HEK293 (cell line): ENCODE data around the gene CORO6.

ENCODE experiments used
- CTCF ChIA-PET: fragments of 350-600 bp; formaldehyde crosslinking; extraction: SDS; loops from one replicate; lab custom pipeline; 2021; ENCODE audit warnings: antibody characterized with exemption; lab: Yijun Ruan, JAX
- POLR2A ChIA-PET: fragments of 300-600 bp; formaldehyde crosslinking; extraction: SDS; loops from one replicate; lab custom pipeline; 2020; ENCODE audit warnings: antibody characterized with exemption, inconsistent platforms; lab: Yijun Ruan, JAX
- H3K27ac ChIP-seq: fragments of 200-500 bp; sonication (Bioruptor generic); 2 replicates; pipeline ENCODE4 v1.5.1; 2014; ENCODE audit warnings: low read depth, low read length, control low read depth, inconsistent platforms; ENCODE audit errors: extremely low read depth
- H3K36me3 ChIP-seq, 2 experiments: fragments of 200-500 bp in 1 of 2; sonication (Bioruptor generic) in 1 of 2; 1 replicate in 1 of 2; 2 replicates in 1 of 2; pipeline ENCODE4 v1.5.1; 2014 to 2017; ENCODE audit warnings: inconsistent platforms in 2 of 2, low read length in 2 of 2; ENCODE audit not compliant: control insufficient read depth in 2 of 2, insufficient read depth in 1 of 2
- H3K4me1 ChIP-seq: fragments of 200-500 bp; sonication (Bioruptor generic); 2 replicates; pipeline ENCODE4 v1.5.1; 2014; ENCODE audit warnings: mild to moderate bottlenecking, low read length, inconsistent platforms; ENCODE audit not compliant: control insufficient read depth, insufficient read depth
- H3K4me3 ChIP-seq: 2 replicates; pipeline ENCODE4 v1.5.1; 2011; ENCODE audit warnings: low read depth, mild to moderate bottlenecking, control low read depth, low read length, moderate library complexity
- H3K9me3 ChIP-seq: fragments of 200-500 bp; sonication (Bioruptor generic); 2 replicates; pipeline ENCODE4 v1.5.1; 2014; ENCODE audit warnings: low read depth, low read length, inconsistent platforms; ENCODE audit not compliant: control insufficient read depth, insufficient read depth
- GLI2 ChIP-seq: fragments of 450-650 bp; formaldehyde crosslinking; IDR thresholded peaks from 2 replicates; pipeline ENCODE4; 2017; ENCODE audit warnings: missing biosample characterization, missing genetic modification characterization, low read depth, borderline replicate concordance
- HOXD13 ChIP-seq: sonication (generic); formaldehyde crosslinking; IDR thresholded peaks from 2 replicates; pipeline ENCODE4 v1.8.0; 2022; ENCODE audit warnings: missing genetic modification reagents, borderline replicate concordance
- KLF16 ChIP-seq: fragments of 450-650 bp; formaldehyde crosslinking; IDR thresholded peaks from 2 replicates; pipeline ENCODE4 v1.5.1; 2017; ENCODE audit warnings: missing biosample characterization, missing genetic modification characterization
- PRDM10 ChIP-seq: fragments of 450-650 bp; formaldehyde crosslinking; IDR thresholded peaks from 2 replicates; pipeline ENCODE4 v1.5.1; 2016; ENCODE audit warnings: missing biosample characterization, missing genetic modification characterization
- SP2 ChIP-seq: fragments of 450-650 bp; formaldehyde crosslinking; IDR thresholded peaks from 2 replicates; pipeline ENCODE4 v1.5.1; 2016; ENCODE audit warnings: missing biosample characterization, missing genetic modification characterization
- ZBTB11 ChIP-seq: fragments of 450-650 bp; formaldehyde crosslinking; conservative IDR thresholded peaks from 2 replicates; pipeline ENCODE4 v1.5.1; 2016; ENCODE audit warnings: low read depth, missing biosample characterization, missing genetic modification characterization
- ZNF202 ChIP-seq: fragments of 450-650 bp; formaldehyde crosslinking; IDR thresholded peaks from 2 replicates; pipeline ENCODE4 v1.5.1; 2016; ENCODE audit warnings: missing biosample characterization, missing genetic modification characterization, borderline replicate concordance
- ZNF248 ChIP-seq: fragments of 450-650 bp; formaldehyde crosslinking; IDR thresholded peaks from 2 replicates; pipeline ENCODE4 v1.5.1; 2017; ENCODE audit warnings: missing biosample characterization, missing genetic modification characterization
- ZNF266 ChIP-seq: fragments of 450-650 bp; formaldehyde crosslinking; IDR thresholded peaks from 2 replicates; pipeline ENCODE4 v1.5.1; 2016; ENCODE audit warnings: missing biosample characterization, missing genetic modification characterization, low read depth
- ZNF521 ChIP-seq: fragments of 450-650 bp; formaldehyde crosslinking; IDR thresholded peaks from 2 replicates; pipeline ENCODE4 v1.5.1; 2017; ENCODE audit warnings: missing biosample characterization, mild to moderate bottlenecking, missing genetic modification characterization
- ZNF785 ChIP-seq: fragments of 450-650 bp; formaldehyde crosslinking; IDR thresholded peaks from 2 replicates; pipeline ENCODE4 v1.5.1; 2016; ENCODE audit warnings: missing biosample characterization, missing genetic modification characterization
- TF ChIP-seq, protein P1 (sequence below): fragments of 450-650 bp; formaldehyde crosslinking; IDR thresholded peaks from 2 replicates; pipeline ENCODE4 v1.5.1; 2016; ENCODE audit warnings: missing biosample characterization, missing genetic modification characterization, borderline replicate concordance
- TF ChIP-seq, protein P2 (sequence below): fragments of 450-650 bp; formaldehyde crosslinking; IDR thresholded peaks from 2 replicates; pipeline ENCODE4 v1.5.1; 2016; ENCODE audit warnings: missing biosample characterization, missing genetic modification characterization
- TF ChIP-seq, protein P3 (sequence below): fragments of 450-650 bp; formaldehyde crosslinking; IDR thresholded peaks from 2 replicates; pipeline ENCODE4 v1.5.1; 2016; ENCODE audit warnings: missing biosample characterization, missing genetic modification characterization
- TF ChIP-seq, protein P4 (sequence below): fragments of 450-650 bp; formaldehyde crosslinking; IDR thresholded peaks from 2 replicates; pipeline ENCODE4 v1.5.0; 2017; ENCODE audit warnings: missing biosample characterization, missing genetic modification characterization, borderline replicate concordance
- TF ChIP-seq, protein P5 (sequence below): fragments of 450-650 bp; formaldehyde crosslinking; IDR thresholded peaks from 2 replicates; pipeline ENCODE4 v1.5.1; 2016; ENCODE audit warnings: missing biosample characterization, missing genetic modification characterization

The CORO6 gene

DNA sequence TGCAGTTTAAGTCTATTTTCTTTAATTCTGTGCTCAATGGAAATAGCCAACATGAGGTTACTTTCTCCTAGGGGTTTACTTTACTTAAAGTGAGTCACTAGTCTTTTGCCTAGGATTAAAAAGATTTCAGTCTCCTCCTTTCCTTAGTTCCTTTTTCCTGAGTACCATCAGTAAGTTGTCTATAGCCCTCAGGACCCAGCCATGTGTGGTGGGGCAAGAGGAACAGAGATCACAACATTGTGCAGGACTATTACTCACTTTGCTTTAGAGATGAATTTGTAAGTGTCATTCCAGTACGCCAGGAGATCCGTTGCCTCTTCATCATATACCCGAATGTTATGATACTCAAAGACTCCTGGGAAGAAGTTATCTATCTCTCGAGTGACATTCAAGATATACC, 27.7 kb upstream of the CORO6 start (continued):
- TF ChIP-seq, protein P1, sequence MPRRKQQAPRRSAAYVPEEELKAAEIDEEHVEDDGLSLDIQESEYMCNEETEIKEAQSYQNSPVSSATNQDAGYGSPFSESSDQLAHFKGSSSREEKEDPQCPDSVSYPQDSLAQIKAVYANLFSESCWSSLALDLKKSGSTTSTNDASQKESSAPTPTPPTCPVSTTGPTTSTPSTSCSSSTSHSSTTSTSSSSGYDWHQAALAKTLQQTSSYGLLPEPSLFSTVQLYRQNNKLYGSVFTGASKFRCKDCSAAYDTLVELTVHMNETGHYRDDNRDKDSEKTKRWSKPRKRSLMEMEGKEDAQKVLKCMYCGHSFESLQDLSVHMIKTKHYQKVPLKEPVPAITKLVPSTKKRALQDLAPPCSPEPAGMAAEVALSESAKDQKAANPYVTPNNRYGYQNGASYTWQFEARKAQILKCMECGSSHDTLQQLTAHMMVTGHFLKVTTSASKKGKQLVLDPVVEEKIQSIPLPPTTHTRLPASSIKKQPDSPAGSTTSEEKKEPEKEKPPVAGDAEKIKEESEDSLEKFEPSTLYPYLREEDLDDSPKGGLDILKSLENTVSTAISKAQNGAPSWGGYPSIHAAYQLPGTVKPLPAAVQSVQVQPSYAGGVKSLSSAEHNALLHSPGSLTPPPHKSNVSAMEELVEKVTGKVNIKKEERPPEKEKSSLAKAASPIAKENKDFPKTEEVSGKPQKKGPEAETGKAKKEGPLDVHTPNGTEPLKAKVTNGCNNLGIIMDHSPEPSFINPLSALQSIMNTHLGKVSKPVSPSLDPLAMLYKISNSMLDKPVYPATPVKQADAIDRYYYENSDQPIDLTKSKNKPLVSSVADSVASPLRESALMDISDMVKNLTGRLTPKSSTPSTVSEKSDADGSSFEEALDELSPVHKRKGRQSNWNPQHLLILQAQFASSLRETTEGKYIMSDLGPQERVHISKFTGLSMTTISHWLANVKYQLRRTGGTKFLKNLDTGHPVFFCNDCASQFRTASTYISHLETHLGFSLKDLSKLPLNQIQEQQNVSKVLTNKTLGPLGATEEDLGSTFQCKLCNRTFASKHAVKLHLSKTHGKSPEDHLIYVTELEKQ (tag by site-specific recombination) = no peak
- TF ChIP-seq ZNF248 (tag by site-specific recombination) (no peak), ZNF785 (no peak), SP2 (tag by site-specific recombination) (no peak), ZNF521 (tag by site-specific recombination) (no peak), GLI2 (tag by site-specific recombination) (no peak), KLF16 (tag by site-specific recombination) (no peak)
- TF ChIP-seq, protein P2, sequence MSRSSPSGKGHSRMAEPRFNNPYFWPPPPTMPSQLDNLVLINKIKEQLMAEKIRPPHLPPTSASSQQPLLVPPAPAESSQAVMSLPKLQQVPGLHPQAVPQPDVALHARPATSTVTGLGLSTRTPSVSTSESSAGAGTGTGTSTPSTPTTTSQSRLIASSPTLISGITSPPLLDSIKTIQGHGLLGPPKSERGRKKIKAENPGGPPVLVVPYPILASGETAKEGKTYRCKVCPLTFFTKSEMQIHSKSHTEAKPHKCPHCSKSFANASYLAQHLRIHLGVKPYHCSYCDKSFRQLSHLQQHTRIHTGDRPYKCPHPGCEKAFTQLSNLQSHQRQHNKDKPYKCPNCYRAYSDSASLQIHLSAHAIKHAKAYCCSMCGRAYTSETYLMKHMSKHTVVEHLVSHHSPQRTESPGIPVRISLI (tag by site-specific recombination) = no peak
- TF ChIP-seq, protein P3, sequence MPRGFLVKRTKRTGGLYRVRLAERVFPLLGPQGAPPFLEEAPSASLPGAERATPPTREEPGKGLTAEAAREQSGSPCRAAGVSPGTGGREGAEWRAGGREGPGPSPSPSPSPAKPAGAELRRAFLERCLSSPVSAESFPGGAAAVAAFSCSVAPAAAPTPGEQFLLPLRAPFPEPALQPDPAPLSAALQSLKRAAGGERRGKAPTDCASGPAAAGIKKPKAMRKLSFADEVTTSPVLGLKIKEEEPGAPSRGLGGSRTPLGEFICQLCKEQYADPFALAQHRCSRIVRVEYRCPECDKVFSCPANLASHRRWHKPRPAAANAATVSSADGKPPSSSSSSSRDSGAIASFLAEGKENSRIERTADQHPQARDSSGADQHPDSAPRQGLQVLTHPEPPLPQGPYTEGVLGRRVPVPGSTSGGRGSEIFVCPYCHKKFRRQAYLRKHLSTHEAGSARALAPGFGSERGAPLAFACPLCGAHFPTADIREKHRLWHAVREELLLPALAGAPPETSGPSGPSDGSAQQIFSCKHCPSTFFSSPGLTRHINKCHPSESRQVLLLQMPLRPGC (tag by site-specific recombination) = no peak
- TF ChIP-seq, all 188 proteins: peak for 0

DNA sequence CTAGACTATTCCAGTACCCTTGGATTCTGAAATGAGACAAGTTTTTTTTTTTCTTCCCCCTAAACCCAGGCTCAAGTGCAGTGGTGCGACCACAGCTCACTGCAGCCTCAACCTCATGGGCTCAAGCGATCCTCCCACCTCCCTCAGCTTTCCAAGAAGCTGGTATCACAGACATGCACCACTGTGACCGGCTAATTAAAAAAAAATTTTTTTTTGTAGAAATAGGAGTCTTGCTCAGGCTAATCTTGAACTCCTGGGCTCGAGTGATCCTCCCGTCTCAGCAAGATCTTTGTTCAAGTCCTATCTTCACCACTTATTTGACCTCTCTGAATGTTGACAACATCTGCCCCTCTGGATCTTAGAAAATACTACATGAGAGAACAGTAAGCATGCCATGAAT, 26.6 kb upstream of the CORO6 start:
- CTCF ChIA-PET = interaction anchor here (0.7 kb wide), 1 partner anchor 7 kb away, joined by 3 read pairs; no protein-coding TSS in a partner anchor
- Histone ChIP-seq H3K27ac (no peak overlapping the region), H3K36me3 (peaks cover 5 to 7% of the 10 kb centered on the region in 2 experiments; a peak in 2 of 3 replicates)

More for the DNA sequence above, 26.6 kb upstream of the CORO6 start:
- TF ChIP-seq ZBTB11 (no peak), ZNF266 (tag by site-specific recombination) (no peak), PRDM10 (no peak), ZNF202 (tag by site-specific recombination) (no peak), HOXD13 (CRISPR knock-in tag) (no peak)
- TF ChIP-seq, protein P4, sequence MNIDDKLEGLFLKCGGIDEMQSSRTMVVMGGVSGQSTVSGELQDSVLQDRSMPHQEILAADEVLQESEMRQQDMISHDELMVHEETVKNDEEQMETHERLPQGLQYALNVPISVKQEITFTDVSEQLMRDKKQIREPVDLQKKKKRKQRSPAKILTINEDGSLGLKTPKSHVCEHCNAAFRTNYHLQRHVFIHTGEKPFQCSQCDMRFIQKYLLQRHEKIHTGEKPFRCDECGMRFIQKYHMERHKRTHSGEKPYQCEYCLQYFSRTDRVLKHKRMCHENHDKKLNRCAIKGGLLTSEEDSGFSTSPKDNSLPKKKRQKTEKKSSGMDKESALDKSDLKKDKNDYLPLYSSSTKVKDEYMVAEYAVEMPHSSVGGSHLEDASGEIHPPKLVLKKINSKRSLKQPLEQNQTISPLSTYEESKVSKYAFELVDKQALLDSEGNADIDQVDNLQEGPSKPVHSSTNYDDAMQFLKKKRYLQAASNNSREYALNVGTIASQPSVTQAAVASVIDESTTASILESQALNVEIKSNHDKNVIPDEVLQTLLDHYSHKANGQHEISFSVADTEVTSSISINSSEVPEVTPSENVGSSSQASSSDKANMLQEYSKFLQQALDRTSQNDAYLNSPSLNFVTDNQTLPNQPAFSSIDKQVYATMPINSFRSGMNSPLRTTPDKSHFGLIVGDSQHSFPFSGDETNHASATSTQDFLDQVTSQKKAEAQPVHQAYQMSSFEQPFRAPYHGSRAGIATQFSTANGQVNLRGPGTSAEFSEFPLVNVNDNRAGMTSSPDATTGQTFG (tag by site-specific recombination) = no peak
- TF ChIP-seq, protein P5, sequence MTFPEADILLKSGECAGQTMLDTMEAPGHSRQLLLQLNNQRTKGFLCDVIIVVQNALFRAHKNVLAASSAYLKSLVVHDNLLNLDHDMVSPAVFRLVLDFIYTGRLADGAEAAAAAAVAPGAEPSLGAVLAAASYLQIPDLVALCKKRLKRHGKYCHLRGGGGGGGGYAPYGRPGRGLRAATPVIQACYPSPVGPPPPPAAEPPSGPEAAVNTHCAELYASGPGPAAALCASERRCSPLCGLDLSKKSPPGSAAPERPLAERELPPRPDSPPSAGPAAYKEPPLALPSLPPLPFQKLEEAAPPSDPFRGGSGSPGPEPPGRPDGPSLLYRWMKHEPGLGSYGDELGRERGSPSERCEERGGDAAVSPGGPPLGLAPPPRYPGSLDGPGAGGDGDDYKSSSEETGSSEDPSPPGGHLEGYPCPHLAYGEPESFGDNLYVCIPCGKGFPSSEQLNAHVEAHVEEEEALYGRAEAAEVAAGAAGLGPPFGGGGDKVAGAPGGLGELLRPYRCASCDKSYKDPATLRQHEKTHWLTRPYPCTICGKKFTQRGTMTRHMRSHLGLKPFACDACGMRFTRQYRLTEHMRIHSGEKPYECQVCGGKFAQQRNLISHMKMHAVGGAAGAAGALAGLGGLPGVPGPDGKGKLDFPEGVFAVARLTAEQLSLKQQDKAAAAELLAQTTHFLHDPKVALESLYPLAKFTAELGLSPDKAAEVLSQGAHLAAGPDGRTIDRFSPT (tag by site-specific recombination) = no peak
- Histone ChIP-seq H3K9me3 (no peaks in the 10 kb centered on the region), H3K4me1 (no peaks in the 10 kb centered on the region), H3K4me3 (no peak overlapping the region)
- POLR2A ChIA-PET = no interaction called here
